KMS-11 (cell line): ENCODE measurements around the gene PACS1.
A peak's percentile ranks its signal among the peaks of the same experiment; 100 is the strongest.

Experiments used
- H2AFZ ChIP-seq: fragments of 200-600 bp; sonication (generic); 2 replicates; pipeline ENCODE4 v1.6.1; 2016; ENCODE audit warnings: antibody characterized with exemption, mixed run types, low read depth
- H3K27ac ChIP-seq: fragments of 200-600 bp; sonication (generic); 2 replicates; pipeline ENCODE4 v1.6.1; 2016; ENCODE audit warnings: mild to moderate bottlenecking, mixed run types
- H3K27me3 ChIP-seq: fragments of 200-600 bp; sonication (generic); 2 replicates; pipeline ENCODE4 v1.6.1; 2017; ENCODE audit warnings: mild to moderate bottlenecking, low read depth, mixed run types, moderate library complexity; ENCODE audit not compliant: insufficient read depth
- H3K36me3 ChIP-seq: fragments of 200-600 bp; sonication (generic); 2 replicates; pipeline ENCODE4 v1.6.1; 2017; ENCODE audit warnings: mild to moderate bottlenecking, mixed run types; ENCODE audit not compliant: insufficient read depth
- H3K4me1 ChIP-seq: fragments of 200-600 bp; sonication (generic); 2 replicates; pipeline ENCODE4 v1.6.1; 2016; ENCODE audit warnings: mild to moderate bottlenecking, low read depth, mixed run types; ENCODE audit not compliant: poor library complexity, severe bottlenecking
- H3K4me2 ChIP-seq: fragments of 200-600 bp; sonication (generic); 2 replicates; pipeline ENCODE4 v1.7.0; 2016; ENCODE audit warnings: mild to moderate bottlenecking, mixed run types
- H3K4me3 ChIP-seq: fragments of 200-600 bp; sonication (generic); IDR thresholded peaks from 2 replicates; pipeline ENCODE4 v1.6.1; 2017; ENCODE audit warnings: low read depth, low read length, mixed read lengths; ENCODE audit not compliant: insufficient read depth
- H3K79me2 ChIP-seq: fragments of 200-600 bp; sonication (generic); 2 replicates; pipeline ENCODE4 v1.6.1; 2016; ENCODE audit warnings: low read depth, mixed run types; ENCODE audit not compliant: insufficient read depth
- H3K9ac ChIP-seq: fragments of 200-600 bp; sonication (generic); 2 replicates; pipeline ENCODE4 v1.6.1; 2016; ENCODE audit warnings: mild to moderate bottlenecking, mixed run types
- H4K20me1 ChIP-seq: fragments of 200-600 bp; sonication (generic); 2 replicates; pipeline ENCODE4 v1.6.1; 2016; ENCODE audit warnings: mild to moderate bottlenecking, mixed run types; ENCODE audit not compliant: insufficient read depth
- CTCF ChIP-seq: fragments of 200-600 bp; sonication (generic); conservative IDR thresholded peaks from 2 replicates; pipeline ENCODE4 v1.6.1; 2017; ENCODE audit warnings: low read depth, mild to moderate bottlenecking, antibody characterized with exemption, low read length, moderate library complexity, mixed read lengths

PACS1 gene

GRCh38 chr11:66142370-66143263 lies 72.5 kb downstream of the PACS1 start:
- H3K9ac ChIP-seq = no peak overlapping the region
- H2AFZ ChIP-seq = no peak overlapping the region
- no peak overlapping the region for H3K4me3 ChIP-seq
- H3K79me2 ChIP-seq = peaks cover 37% of the 10 kb centered on the region; the same call in 1 of the 2 replicates
- H3K4me1 ChIP-seq = peaks cover 77% of the 10 kb centered on the region
- no peaks in the 10 kb centered on the region for H4K20me1 ChIP-seq
- H3K27me3 ChIP-seq = no peaks in the 10 kb centered on the region
- H3K4me2 ChIP-seq = 0 out of 2 replicates have a peak overlapping the region, but pooled peaks have one; percentile 19
- TF ChIP-seq CTCF = no peak
- no peak overlapping the region for H3K27ac ChIP-seq
- no peaks in the 10 kb centered on the region for H3K36me3 ChIP-seq

GRCh38 chr11:66143264-66143566 lies 73.1 kb downstream of the PACS1 start:
- H3K27ac ChIP-seq = no peak overlapping the region
- TF ChIP-seq CTCF = no peak
- H3K4me1 ChIP-seq = peaks cover 74% of the 10 kb centered on the region
- peaks cover 37% of the 10 kb centered on the region; the same call in 1 of the 2 replicates for H3K79me2 ChIP-seq
- H3K36me3 ChIP-seq = no peaks in the 10 kb centered on the region
- no peaks in the 10 kb centered on the region for H3K27me3 ChIP-seq
- no peaks in the 10 kb centered on the region for H4K20me1 ChIP-seq
- no peak overlapping the region for H2AFZ ChIP-seq
- H3K4me3 ChIP-seq = no peak overlapping the region
- H3K9ac ChIP-seq = no peak overlapping the region
- H3K4me2 ChIP-seq = peak overlapping the region; percentile 44; the same call in 1 of the 2 replicates

- Histone ChIP-seq H3K4me2 (peak overlapping the region; percentile 44; the same call in 1 of the 2 replicates), H3K36me3 (no peaks in the 10 kb centered on the region), H3K9ac (no peak overlapping the region), H3K27me3 (no peaks in the 10 kb centered on the region), H3K4me1 (peaks cover 72% of the 10 kb centered on the region), H3K27ac (no peak overlapping the region; the same call in 1 of the 2 replicates), H3K4me3 (no peak overlapping the region), H4K20me1 (no peaks in the 10 kb centered on the region), H3K79me2 (peaks cover 33% of the 10 kb centered on the region; the same call in 1 of the 2 replicates), H2AFZ (no peak overlapping the region)
- no peak for TF ChIP-seq CTCF
Observed at GRCh38 chr11:66143996-66144678, 74.1 kb downstream of the PACS1 start.

- Histone ChIP-seq H3K36me3 (no peaks in the 10 kb centered on the region), H3K9ac (no peak overlapping the region), H4K20me1 (no peaks in the 10 kb centered on the region), H3K4me2 (no peak overlapping the region), H2AFZ (no peak overlapping the region), H3K27me3 (no peaks in the 10 kb centered on the region), H3K4me1 (peaks cover 72% of the 10 kb centered on the region), H3K27ac (no peak overlapping the region), H3K79me2 (peaks cover 22% of the 10 kb centered on the region; the same call in 1 of the 2 replicates), H3K4me3 (no peak overlapping the region)
- no peak for TF ChIP-seq CTCF
Observed at GRCh38 chr11:66146074-66146473, 76.0 kb downstream of the PACS1 start.
